ENCODE data around the gene GTF2F2.

DNA sequence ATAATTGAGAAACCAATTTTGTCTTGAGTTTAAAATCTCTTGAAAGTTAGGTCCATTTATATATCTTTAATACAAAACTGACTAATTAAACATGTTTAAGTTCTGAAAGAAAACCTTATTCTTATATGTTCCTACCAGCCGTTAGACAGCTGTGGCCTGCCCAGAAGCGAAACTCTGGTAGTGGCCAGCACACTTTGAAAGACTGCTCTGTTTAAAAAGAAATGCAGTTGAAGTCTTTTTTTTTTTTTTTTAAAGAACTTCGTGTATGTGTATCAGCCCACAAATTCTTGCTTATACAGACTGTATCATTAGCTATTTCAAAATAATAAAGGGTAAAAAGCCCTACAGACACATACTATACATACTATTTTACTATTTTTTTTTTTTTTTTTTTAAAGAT is 46.5 kb downstream of the GTF2F2 start:
- TF ChIP-seq POLR2A (IDR thresholded peaks at IDR 0.05), result no peak
- TF ChIP-seq, protein P1, sequence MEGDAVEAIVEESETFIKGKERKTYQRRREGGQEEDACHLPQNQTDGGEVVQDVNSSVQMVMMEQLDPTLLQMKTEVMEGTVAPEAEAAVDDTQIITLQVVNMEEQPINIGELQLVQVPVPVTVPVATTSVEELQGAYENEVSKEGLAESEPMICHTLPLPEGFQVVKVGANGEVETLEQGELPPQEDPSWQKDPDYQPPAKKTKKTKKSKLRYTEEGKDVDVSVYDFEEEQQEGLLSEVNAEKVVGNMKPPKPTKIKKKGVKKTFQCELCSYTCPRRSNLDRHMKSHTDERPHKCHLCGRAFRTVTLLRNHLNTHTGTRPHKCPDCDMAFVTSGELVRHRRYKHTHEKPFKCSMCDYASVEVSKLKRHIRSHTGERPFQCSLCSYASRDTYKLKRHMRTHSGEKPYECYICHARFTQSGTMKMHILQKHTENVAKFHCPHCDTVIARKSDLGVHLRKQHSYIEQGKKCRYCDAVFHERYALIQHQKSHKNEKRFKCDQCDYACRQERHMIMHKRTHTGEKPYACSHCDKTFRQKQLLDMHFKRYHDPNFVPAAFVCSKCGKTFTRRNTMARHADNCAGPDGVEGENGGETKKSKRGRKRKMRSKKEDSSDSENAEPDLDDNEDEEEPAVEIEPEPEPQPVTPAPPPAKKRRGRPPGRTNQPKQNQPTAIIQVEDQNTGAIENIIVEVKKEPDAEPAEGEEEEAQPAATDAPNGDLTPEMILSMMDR (IDR thresholded peaks at IDR 0.05), result no peak

Measured in ovary (tissue), 3 donors.